Activated B cell treated with CpG ODN at 0.5 μM for 24 hours (primary cell): ENCODE data around the gene SLC8A2. TPM values are rescaled to one million over a fixed set of nuclear protein-coding genes. Genes with fewer than 3 reads are reported as not detected.
A peak's percentile ranks its signal among the peaks of the same experiment; 100 is the strongest.

Experiments
- ATAC-seq: fragments of 200-7000 bp; cut with Tn5 transposase; one replicate; pipeline ENCODE4 v1.10.0; 2021; ENCODE audit warnings: low read depth, mild to moderate bottlenecking, moderate library complexity
- CTCF ChIA-PET: fragments of 350-600 bp; sonication (Branson Sonifier 250); formaldehyde crosslinking; loops from one replicate; lab custom pipeline; 2021; ENCODE audit warnings: antibody characterized with exemption; lab: Charles Lee
- POLR2A ChIA-PET: fragments of 350-600 bp; sonication (Branson Sonifier 250); formaldehyde crosslinking; loops from one replicate; lab custom pipeline; 2021; ENCODE audit warnings: antibody characterized with exemption; lab: Charles Lee
- DNase-seq: peaks from one replicate; pipeline ENCODE4 v3.0.0; 2022
- H3K27ac Mint-ChIP-seq: one replicate; pipeline ENCODE4 v1.8.0; 2020; ENCODE audit warnings: mixed read lengths
- H3K27me3 Mint-ChIP-seq: one replicate; pipeline ENCODE4 v1.8.0; 2021; ENCODE audit warnings: mixed read lengths
- H3K36me3 Mint-ChIP-seq: one replicate; pipeline ENCODE4 v1.8.0; 2021; ENCODE audit warnings: low read depth, mixed read lengths
- H3K4me1 Mint-ChIP-seq: one replicate; pipeline ENCODE4 v1.8.0; 2021; ENCODE audit warnings: mixed read lengths
- H3K4me3 Mint-ChIP-seq: one replicate; pipeline ENCODE4 v1.8.0; 2020; ENCODE audit warnings: mild to moderate bottlenecking, mixed read lengths
- H3K9me3 Mint-ChIP-seq: one replicate; pipeline ENCODE4 v1.8.0; 2020; ENCODE audit warnings: mixed read lengths
- CTCF ChIP-seq: fragments of 200-600 bp; IDR thresholded peaks from one replicate; pipeline ENCODE4 v1.8.0; 2022; ENCODE audit warnings: antibody characterized with exemption, mild to moderate bottlenecking
- intact Hi-C: fragments of 100-400 bp; cut with micrococcal nuclease; formaldehyde crosslinking; loops from one replicate; pipeline ENCODE4 v1.15.1; 2024
- total RNA-seq: library from RNA; stranded (reverse); gene quantifications from 2 replicates; pipeline ENCODE4 v1.2.3, GENCODE V29; 2022

Gene SLC8A2
- total RNA-seq, 1 donor from 2014 or later, result not detected

- H3K27me3 Mint-ChIP-seq, result no peaks in the 10 kb centered on the region
- peaks cover 50% of the 10 kb centered on the region for H3K36me3 Mint-ChIP-seq
- ATAC-seq (peak; percentile 71), DNase-seq (no peak)
- H3K27ac Mint-ChIP-seq, result peak overlapping the region; percentile 41
- POLR2A ChIA-PET, result interaction anchor here (0.5 kb wide), 1 partner anchor 38 kb away, joined by 5 read pairs; no protein-coding TSS in a partner anchor
- no peak for TF ChIP-seq CTCF
- CTCF ChIA-PET, result no interaction called here
- peaks cover 18% of the 10 kb centered on the region for H3K4me1 Mint-ChIP-seq
- intact Hi-C loops, result no loop called here
- H3K9me3 Mint-ChIP-seq, result no peaks in the 10 kb centered on the region
- no peak overlapping the region for H3K4me3 Mint-ChIP-seq
Measured at GRCh38 chr19:47381653-47382279, 89.9 kb downstream of the SLC8A2 start.

GRCh38 chr19:47381121-47381520 lies 90.6 kb downstream of the SLC8A2 start:
- intact Hi-C loops, result no loop called here
- no peaks in the 10 kb centered on the region for H3K27me3 Mint-ChIP-seq
- DNase-seq (no peak), ATAC-seq (no peak)
- H3K4me3 Mint-ChIP-seq, result no peak overlapping the region
- peaks cover 55% of the 10 kb centered on the region for H3K36me3 Mint-ChIP-seq
- no peaks in the 10 kb centered on the region for H3K9me3 Mint-ChIP-seq
- TF ChIP-seq CTCF, result no peak
- CTCF ChIA-PET, result no interaction called here
- POLR2A ChIA-PET, result no interaction called here
- no peak overlapping the region for H3K27ac Mint-ChIP-seq
- peaks cover 18% of the 10 kb centered on the region for H3K4me1 Mint-ChIP-seq

- ATAC-seq (no peak), DNase-seq (no peak)
- Mint-ChIP-seq H3K4me3 (no peak overlapping the region), H3K4me1 (peaks cover 18% of the 10 kb centered on the region), H3K36me3 (peaks cover 60% of the 10 kb centered on the region), H3K27me3 (no peaks in the 10 kb centered on the region), H3K9me3 (no peaks in the 10 kb centered on the region), H3K27ac (no peak overlapping the region)
- intact Hi-C loops, result no loop called here
- ChIA-PET CTCF (no interaction called here), POLR2A (no interaction called here)
- no peak for TF ChIP-seq CTCF
Measured at GRCh38 chr19:47380559-47380958, 91.1 kb downstream of the SLC8A2 start.

GRCh38 chr19:47379381-47379938 lies 92.2 kb downstream of the SLC8A2 start:
- Mint-ChIP-seq H3K27me3 (no peaks in the 10 kb centered on the region), H3K4me3 (no peak overlapping the region), H3K4me1 (peaks cover 18% of the 10 kb centered on the region), H3K36me3 (peaks cover 68% of the 10 kb centered on the region), H3K27ac (no peak overlapping the region), H3K9me3 (no peaks in the 10 kb centered on the region)
- intact Hi-C loops, result no loop called here
- CTCF ChIA-PET, result no interaction called here
- DNase-seq (no peak), ATAC-seq (no peak)
- TF ChIP-seq CTCF, result no peak
- POLR2A ChIA-PET, result no interaction called here

- Mint-ChIP-seq H3K4me3 (no peak overlapping the region), H3K27me3 (no peaks in the 10 kb centered on the region), H3K4me1 (peaks cover 14% of the 10 kb centered on the region), H3K27ac (no peak overlapping the region), H3K36me3 (peaks cover 73% of the 10 kb centered on the region), H3K9me3 (no peaks in the 10 kb centered on the region)
- intact Hi-C loops, result no loop called here
- DNase-seq (no peak), ATAC-seq (no peak)
- no peak for TF ChIP-seq CTCF
- POLR2A ChIA-PET, result no interaction called here
- CTCF ChIA-PET, result no interaction called here
Measured at GRCh38 chr19:47378246-47378645, 93.4 kb downstream of the SLC8A2 start.

Other genes starting within 250 kb of the SLC8A2 start
- gene BBC3, start 240.7 kb downstream of the SLC8A2 start, total RNA-seq, result 7.0 and 11.5 TPM in 2 replicates
- 43.7 and 47.1 TPM in 2 replicates for gene CCDC9, start 215.4 kb downstream of the SLC8A2 start, total RNA-seq
- 9.8 and 11.8 TPM in 2 replicates for gene INAFM1, start 197.0 kb downstream of the SLC8A2 start, total RNA-seq
- 1.7 and 2.2 TPM in 2 replicates for gene C5AR1, start 162.0 kb downstream of the SLC8A2 start, total RNA-seq
- 0.22 and 0.42 TPM in 2 replicates for gene C5AR2, start 139.7 kb downstream of the SLC8A2 start, total RNA-seq
- gene DHX34, start 122.6 kb downstream of the SLC8A2 start, total RNA-seq, result 17.4 and 20.0 TPM in 2 replicates
- not detected in 2 replicates for gene MEIS3, start 52.4 kb downstream of the SLC8A2 start, total RNA-seq
- 8.0 and 8.7 TPM in 2 replicates for gene KPTN, start 12.3 kb upstream of the SLC8A2 start, total RNA-seq
- gene NAPA, start 43.2 kb upstream of the SLC8A2 start, total RNA-seq, result 56.8 and 70.6 TPM in 2 replicates
- gene ZNF541, start 101.3 kb upstream of the SLC8A2 start, total RNA-seq, result not detected in 2 replicates
- 15.9 and 16.0 TPM in 2 replicates for gene BICRA, start 137.2 kb upstream of the SLC8A2 start, total RNA-seq
- gene EHD2, start 241.5 kb upstream of the SLC8A2 start, total RNA-seq, result not detected in 2 replicates